H1 (cell line): ENCODE results near the gene ARHGEF7. TPM values are rescaled to one million over a fixed set of nuclear protein-coding genes. Genes with fewer than 3 reads are reported as not detected.
A peak's percentile ranks its signal among the peaks of the same experiment; 100 is the strongest.

Experiments used
- CTCF ChIA-PET: fragments of 300-600 bp; sonication (Branson Sonifier 250); formaldehyde crosslinking; loops from one replicate; lab custom pipeline; 2021; ENCODE audit not compliant: partially characterized antibody; lab: Charles Lee
- POLR2A ChIA-PET: fragments of 300-600 bp; sonication (Branson Sonifier 250); formaldehyde crosslinking; loops from one replicate; lab custom pipeline; 2021; ENCODE audit warnings: inconsistent platforms; ENCODE audit not compliant: partially characterized antibody; lab: Charles Lee
- DNase-seq, 2 experiments: peaks; one replicate each; pipeline versions ENCODE4 v3.0.0 to v3.0.0-alpha.2; 2010 to 2022; ENCODE audit warnings: low spot score in 2 of 2, low read depth in 1 of 2, mixed read lengths in 1 of 2
- FAIRE-seq: peaks from 2 replicates; lab custom pipeline; 2011; peaks lifted over from hg19 to GRCh38; lab: Jason Lieb, UNC
- H2AFZ ChIP-seq: 2 replicates; pipeline ENCODE4 v1.8.1; 2012; ENCODE audit warnings: low read length, inconsistent platforms
- H2AK5ac ChIP-seq: 2 replicates; pipeline ENCODE4 v1.6.1; 2013; ENCODE audit warnings: low read depth, low read length
- H2BK120ac ChIP-seq: replicated peaks from 2 replicates; pipeline ENCODE3; 2013; ENCODE audit warnings: low read depth, low read length, inconsistent platforms
- H2BK12ac ChIP-seq: 2 replicates; pipeline ENCODE4 v1.6.1; 2013; ENCODE audit warnings: low read depth, low read length
- H2BK15ac ChIP-seq: 2 replicates; pipeline ENCODE4 v1.6.1; 2013; ENCODE audit warnings: low read length
- H2BK20ac ChIP-seq: 2 replicates; pipeline ENCODE4 v1.6.1; 2013; ENCODE audit warnings: low read length
- H2BK5ac ChIP-seq: 2 replicates; pipeline ENCODE4 v1.6.1; 2013; ENCODE audit warnings: low read depth, low read length
- H3K14ac ChIP-seq: 2 replicates; pipeline ENCODE4 v1.6.1; 2013; ENCODE audit warnings: inconsistent platforms; ENCODE audit not compliant: insufficient read length
- H3K18ac ChIP-seq: 2 replicates; pipeline ENCODE4 v1.6.1; 2013; ENCODE audit warnings: low read length; ENCODE audit errors: extremely low read depth
- H3K23ac ChIP-seq: 2 replicates; pipeline ENCODE4 v1.6.1; 2013; ENCODE audit warnings: inconsistent platforms; ENCODE audit not compliant: insufficient read length
- H3K23me2 ChIP-seq: 2 replicates; pipeline ENCODE4 v1.6.1; 2013; ENCODE audit warnings: low read depth, low read length
- H3K27ac ChIP-seq: 2 replicates; pipeline ENCODE4 v1.6.1; 2011; ENCODE audit warnings: low read depth, low read length, inconsistent platforms
- H3K27me3 ChIP-seq, 4 experiments: replicated peaks in 1 of 4; 1 replicate in 1 of 4; 2 replicates in 3 of 4; pipeline versions ENCODE4 v1.6.1 to v1.8.1; 2011 to 2013; ENCODE audit warnings: low read length in 3 of 4, mild to moderate bottlenecking in 3 of 4, inconsistent platforms in 2 of 4, mixed read lengths in 2 of 4, moderate library complexity in 1 of 4; ENCODE audit not compliant: control insufficient read depth in 3 of 4, insufficient read depth in 3 of 4; ENCODE audit errors: extremely low read depth in 1 of 4
- H3K36me3 ChIP-seq, 4 experiments: 2 replicates each; pipeline versions ENCODE4 v1.6.1 to v1.8.1; 2011 to 2013; ENCODE audit warnings: mild to moderate bottlenecking in 4 of 4, low read length in 3 of 4, moderate library complexity in 2 of 4, control low read depth in 1 of 4, inconsistent platforms in 1 of 4; ENCODE audit not compliant: insufficient read depth in 4 of 4, control insufficient read depth in 2 of 4
- H3K4ac ChIP-seq: replicated peaks from 2 replicates; pipeline ENCODE3; 2013; ENCODE audit warnings: low read length, low read depth, mixed read lengths, inconsistent platforms; ENCODE audit not compliant: insufficient read length
- H3K4me1 ChIP-seq, 4 experiments: replicated peaks in 1 of 4; 1 replicate in 1 of 4; 2 replicates in 3 of 4; pipeline versions ENCODE4 v1.6.1 to v1.8.1; 2011 to 2013; ENCODE audit warnings: low read length in 3 of 4, inconsistent platforms in 2 of 4, mixed read lengths in 1 of 4; ENCODE audit not compliant: insufficient read depth in 4 of 4, control insufficient read depth in 3 of 4
- H3K4me2 ChIP-seq, 2 experiments: 2 replicates each; pipeline versions ENCODE4 v1.6.1 to v1.8.1; 2011 to 2013; ENCODE audit warnings: low read depth in 2 of 2, low read length in 2 of 2, control low read depth in 1 of 2, inconsistent platforms in 1 of 2, mild to moderate bottlenecking in 1 of 2; ENCODE audit not compliant: insufficient read depth in 1 of 2
- H3K4me3 ChIP-seq, 4 experiments: fragments of 200-600, 300-600 bp in 1 of 4; sonication (generic), shearing (Covaris generic), sonication (Bioruptor Twin) in 1 of 4; 2 replicates each; pipeline versions ENCODE4 v1.5.1 to v1.8.1; 2011 to 2016; ENCODE audit warnings: low read length in 4 of 4, low read depth in 3 of 4, control low read depth in 2 of 4, inconsistent platforms in 2 of 4, mild to moderate bottlenecking in 2 of 4, mixed read lengths in 1 of 4, moderate library complexity in 1 of 4; ENCODE audit not compliant: insufficient read depth in 2 of 4; ENCODE audit errors: extremely low read depth in 1 of 4
- H3K56ac ChIP-seq: replicated peaks from 2 replicates; pipeline ENCODE3; 2013; ENCODE audit warnings: low read depth, mild to moderate bottlenecking, mixed read lengths, low read length, inconsistent platforms; ENCODE audit not compliant: insufficient read length
- H3K79me1 ChIP-seq: 2 replicates; pipeline ENCODE4 v1.6.1; 2013; ENCODE audit warnings: low read depth, low read length, control low read depth
- H3K79me2 ChIP-seq, 2 experiments: 2 replicates each; pipeline versions ENCODE4 v1.6.1 to v1.8.1; 2012 to 2013; ENCODE audit warnings: low read length in 2 of 2, mild to moderate bottlenecking in 2 of 2, inconsistent platforms in 1 of 2; ENCODE audit not compliant: insufficient read depth in 2 of 2, control insufficient read depth in 1 of 2
- H3K9ac ChIP-seq, 4 experiments: replicated peaks in 1 of 4; 1 replicate in 1 of 4; 2 replicates in 3 of 4; pipeline versions ENCODE4 v1.6.1 to v1.8.1; 2011 to 2013; ENCODE audit warnings: low read depth in 3 of 4, low read length in 3 of 4, control low read depth in 2 of 4, mild to moderate bottlenecking in 2 of 4, moderate library complexity in 2 of 4, inconsistent platforms in 1 of 4; ENCODE audit errors: extremely low read depth in 1 of 4
- H3K9me3 ChIP-seq, 2 experiments: 2 replicates each; pipeline versions ENCODE4 v1.6.1 to v1.8.1; 2012 to 2013; ENCODE audit warnings: mild to moderate bottlenecking in 2 of 2, moderate library complexity in 2 of 2, control low read depth in 1 of 2, inconsistent platforms in 1 of 2, low read depth in 1 of 2, low read length in 1 of 2, mixed read lengths in 1 of 2; ENCODE audit not compliant: insufficient read depth in 2 of 2
- H4K20me1 ChIP-seq, 2 experiments: replicated peaks in 1 of 2; 2 replicates each; pipeline versions ENCODE3 to v1.8.1; 2011 to 2013; ENCODE audit warnings: inconsistent platforms in 2 of 2, low read length in 2 of 2, mild to moderate bottlenecking in 1 of 2; ENCODE audit not compliant: insufficient read depth in 2 of 2, control insufficient read depth in 1 of 2
- H4K5ac ChIP-seq: 2 replicates; pipeline ENCODE4 v1.6.1; 2013; ENCODE audit warnings: low read length, low read depth, mixed read lengths, inconsistent platforms; ENCODE audit not compliant: insufficient read length
- H4K8ac ChIP-seq: 2 replicates; pipeline ENCODE4 v1.8.0; 2013; ENCODE audit warnings: mild to moderate bottlenecking, moderate library complexity, low read length, inconsistent platforms; ENCODE audit not compliant: insufficient read depth; ENCODE audit errors: extremely low read depth
- H4K91ac ChIP-seq: replicated peaks from 2 replicates; pipeline ENCODE3; 2013; ENCODE audit warnings: low read length, mixed read lengths, inconsistent platforms; ENCODE audit not compliant: insufficient read length
- BRCA1 ChIP-seq: IDR thresholded peaks from 2 replicates; pipeline ENCODE4 v1.6.1; 2012; ENCODE audit warnings: low read depth, low read length, improper control_type of control experiment
- NRF1 ChIP-seq: IDR thresholded peaks from 2 replicates; pipeline ENCODE4 v1.6.1; 2011; ENCODE audit warnings: mild to moderate bottlenecking, low read depth, low read length, improper control_type of control experiment
- SP4 ChIP-seq: IDR thresholded peaks from 2 replicates; pipeline ENCODE4 v1.6.1; 2012; ENCODE audit warnings: low read length, inconsistent platforms
- whole genome bisulfite sequencing, 2 experiments: shearing (Covaris generic) in 1 of 2; methylation state at CpG; one replicate each; pipeline versions ENCODE4 v1.1.6 to v1.1.7; 2013 to 2015; ENCODE audit warnings: low lambda C conversion rate in 2 of 2, mixed read lengths in 2 of 2, inconsistent platforms in 1 of 2, low coverage in 1 of 2, missing lambda C conversion rate in 1 of 2; ENCODE audit not compliant: insufficient replicate concordance in 2 of 2, insufficient coverage in 1 of 2, insufficient read length in 1 of 2; ENCODE audit errors: extremely low coverage in 1 of 2, missing lambda C conversion rate in 1 of 2; 5-methylcytosine and 5-hydroxymethylcytosine counted together
- polyA plus RNA-seq, 7 experiments: library from polyadenylated mRNA; depleted of rRNA in 3 of 7; stranded (reverse) in 5 of 7; unstranded in 2 of 7; fragments of >200 nt in 5 of 7; fragments of 200-250 nt in 2 of 7; gene quantifications; 1 replicate in 5 of 7; 2 replicates in 1 of 7; 4 replicates in 1 of 7; pipeline versions ENCODE4 v1.2.1 to v1.2.3, GENCODE V29; 2011 to 2013; ENCODE audit warnings: missing spikeins in 2 of 7, mixed read lengths in 2 of 7
- total RNA-seq: library from RNA; stranded (reverse); fragmentation: NEBNext Ultra II Directional; extraction: Animal tissue kit (Norgen Biotek cat#: 25700); gene quantifications from 2 replicates; pipeline ENCODE4 v1.2.1, GENCODE V29; 2021

ARHGEF7 gene
- total and polyA plus RNA-seq, 2 of the 8 experiments (the other 6 are each of a cell fraction or from before 2014, with no cell fraction given) = 26.2 to 56.5 TPM

GRCh38 chr13:111120913-111121312 lies 5.8 kb downstream of the ARHGEF7 start:
- 87% methylated on average over 7 of the region's 8 CpGs; no CpG with 5 or more reads in 1 of the 2 experiments for WGBS, 2 experiments
- FAIRE-seq = no peak

More at GRCh38 chr13:111120913-111121312, 5.8 kb downstream of the ARHGEF7 start:
- ChIA-PET CTCF (interaction anchor here (1.0 to 1.8 kb wide), 2 partner anchors 9 to 53 kb away, joined by 3 to 7 read pairs; no protein-coding TSS in a partner anchor), POLR2A (no interaction called here)
- no peak overlapping the region for H2AFZ ChIP-seq
- no peak overlapping the region for H4K8ac ChIP-seq
- H3K23me2 ChIP-seq = peaks cover 4% of the 10 kb centered on the region
- no peak overlapping the region for H4K5ac ChIP-seq
- peak in 1 of 2 experiments; percentile 37 for DNase-seq
- H3K4me2 ChIP-seq = no peak overlapping the region
- no peak overlapping the region for H2BK5ac ChIP-seq
- H2AK5ac ChIP-seq = no peak overlapping the region
- no peak overlapping the region for H3K14ac ChIP-seq
- no peaks in the 10 kb centered on the region for H3K79me1 ChIP-seq
- H3K9me3 ChIP-seq = no peaks in the 10 kb centered on the region
- no peak overlapping the region for H3K18ac ChIP-seq
- no peaks in the 10 kb centered on the region for H3K36me3 ChIP-seq
- no peaks in the 10 kb centered on the region; a peak in 1 of 7 replicates for H3K4me1 ChIP-seq
- peaks cover 0 to 11% (median 3%) of the 10 kb centered on the region in 4 experiments; a peak in 4 of 7 replicates for H3K27me3 ChIP-seq
- no peak overlapping the region for H2BK15ac ChIP-seq
- no peak overlapping the region for H2BK120ac ChIP-seq
- H3K9ac ChIP-seq = no peak overlapping the region
- H3K79me2 ChIP-seq = no peaks in the 10 kb centered on the region
- no peak overlapping the region for H3K4me3 ChIP-seq
- no peak overlapping the region for H2BK12ac ChIP-seq
- H3K56ac ChIP-seq = no peak overlapping the region
- peaks cover 2 to 4% of the 10 kb centered on the region in 2 experiments for H4K20me1 ChIP-seq
- H3K23ac ChIP-seq = no peak overlapping the region
- H3K4ac ChIP-seq = no peak overlapping the region
- no peak overlapping the region for H4K91ac ChIP-seq
- TF ChIP-seq SP4 = no peak
- no peak for TF ChIP-seq NRF1
- no peak for TF ChIP-seq BRCA1
- H2BK20ac ChIP-seq = no peak overlapping the region
- H3K27ac ChIP-seq = no peak overlapping the region
